AG04450 (cell line): ENCODE data around the gene KCNJ15. TPM values are rescaled to one million over a fixed set of nuclear protein-coding genes. Genes with fewer than 3 reads are reported as not detected.

ENCODE experiments used
- CTCF ChIA-PET: fragments of 300-600, 350-600 bp; formaldehyde crosslinking; extraction: SDS; loops from one replicate; lab custom pipeline; 2022; ENCODE audit warnings: antibody characterized with exemption, inconsistent platforms; lab: Charles Lee
- POLR2A ChIA-PET: fragments of 350-600 bp; formaldehyde crosslinking; extraction: SDS; loops from one replicate; lab custom pipeline; 2021; ENCODE audit warnings: antibody characterized with exemption, inconsistent platforms; lab: Yijun Ruan, JAX
- DNase-seq: peaks from one replicate; pipeline ENCODE4 v3.0.0-alpha.2; 2011; ENCODE audit warnings: low read depth, low spot score
- H3K27ac ChIP-seq: one replicate; pipeline ENCODE4 v1.5.1; 2012; ENCODE audit warnings: low read depth, low read length, control low read depth
- H3K27me3 ChIP-seq: one replicate; pipeline ENCODE4 v1.6.0; 2012; ENCODE audit warnings: low read length; ENCODE audit not compliant: control insufficient read depth, insufficient read depth
- H3K4me3 ChIP-seq: 2 replicates; pipeline ENCODE4 v1.5.1; 2011; ENCODE audit warnings: mild to moderate bottlenecking, low read depth, low read length, control low read depth
- H3K9me3 ChIP-seq: 2 replicates; pipeline ENCODE4 v1.5.1; 2012; ENCODE audit warnings: low read length; ENCODE audit not compliant: control insufficient read depth, insufficient read depth
- CTCF ChIP-seq: IDR thresholded peaks from 2 replicates; pipeline ENCODE4 v1.5.1; 2011; ENCODE audit warnings: low read depth, low read length, control low read depth, inconsistent platforms
- polyA plus RNA-seq: library from polyadenylated mRNA; depleted of rRNA; stranded (reverse); fragments of >200 nt; gene quantifications from 2 replicates; pipeline ENCODE4 v1.2.3, GENCODE V29; 2011

The KCNJ15 gene
- polyA plus RNA-seq, 1 experiment: 0.07 TPM

DNA sequence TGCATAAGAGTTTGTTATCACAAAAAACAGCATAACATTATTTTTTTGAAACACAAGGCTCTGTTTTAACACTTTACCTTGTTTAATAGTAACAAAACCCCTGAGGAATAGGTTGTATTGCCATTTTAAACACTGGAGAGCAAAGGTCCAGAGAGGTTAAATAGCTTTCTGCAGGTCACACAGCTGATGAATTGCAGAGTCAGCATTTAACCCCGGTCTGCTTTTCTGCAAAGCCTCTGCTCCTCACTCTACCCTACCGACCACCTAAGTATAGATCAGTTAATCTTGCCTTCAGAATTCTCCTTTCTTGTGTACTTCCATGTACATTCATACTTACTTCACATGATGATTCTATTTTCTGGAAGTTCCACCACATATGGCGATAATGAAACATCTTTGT is 42.0 kb downstream of the KCNJ15 start:
- ChIA-PET POLR2A (interaction anchor here (0.6 kb wide), 1 partner anchor 19 kb away, joined by 5 read pairs; no protein-coding TSS in a partner anchor), CTCF (interaction anchor here (1.0 kb wide), 1 partner anchor 9 kb away, joined by 3 read pairs; no protein-coding TSS in a partner anchor)
- Histone ChIP-seq H3K9me3 (no peaks in the 10 kb centered on the region), H3K27ac (no peak overlapping the region), H3K4me3 (no peak overlapping the region), H3K27me3 (no peaks in the 10 kb centered on the region)
- DNase-seq: no peak
- no peak for TF ChIP-seq CTCF

DNA sequence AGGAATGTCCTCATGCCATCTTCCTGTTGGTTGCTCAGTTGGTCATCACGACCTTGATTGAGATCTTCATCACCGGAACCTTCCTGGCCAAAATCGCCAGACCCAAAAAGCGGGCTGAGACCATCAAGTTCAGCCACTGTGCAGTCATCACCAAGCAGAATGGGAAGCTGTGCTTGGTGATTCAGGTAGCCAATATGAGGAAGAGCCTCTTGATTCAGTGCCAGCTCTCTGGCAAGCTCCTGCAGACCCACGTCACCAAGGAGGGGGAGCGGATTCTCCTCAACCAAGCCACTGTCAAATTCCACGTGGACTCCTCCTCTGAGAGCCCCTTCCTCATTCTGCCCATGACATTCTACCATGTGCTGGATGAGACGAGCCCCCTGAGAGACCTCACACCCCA is 42.9 kb downstream of the KCNJ15 start:
- ChIA-PET POLR2A (no interaction called here), CTCF (interaction anchor here (0.9 kb wide), 1 partner anchor 80 kb away, joined by 3 read pairs; no protein-coding TSS in a partner anchor)
- no peaks in the 10 kb centered on the region for H3K9me3 ChIP-seq
- no peak overlapping the region for H3K27ac ChIP-seq
- no peak for DNase-seq
- no peak overlapping the region for H3K4me3 ChIP-seq
- no peak for TF ChIP-seq CTCF
- H3K27me3 ChIP-seq: no peaks in the 10 kb centered on the region

DNA sequence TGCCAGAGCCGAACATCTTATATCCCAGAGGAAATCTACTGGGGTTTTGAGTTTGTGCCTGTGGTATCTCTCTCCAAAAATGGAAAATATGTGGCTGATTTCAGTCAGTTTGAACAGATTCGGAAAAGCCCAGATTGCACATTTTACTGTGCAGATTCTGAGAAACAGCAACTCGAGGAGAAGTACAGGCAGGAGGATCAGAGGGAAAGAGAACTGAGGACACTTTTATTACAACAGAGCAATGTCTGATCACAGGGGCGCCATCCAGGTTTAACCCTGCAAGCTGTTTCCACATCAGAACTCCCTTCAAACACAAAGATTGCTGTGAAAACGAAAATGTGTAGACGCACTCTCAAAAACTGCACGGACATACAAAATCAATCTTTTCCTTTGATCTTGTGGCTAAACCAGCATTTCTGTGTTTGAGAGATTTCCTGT is 43.4 kb downstream of the KCNJ15 start:
- Histone ChIP-seq H3K27ac (no peak overlapping the region), H3K9me3 (no peaks in the 10 kb centered on the region), H3K27me3 (no peaks in the 10 kb centered on the region), H3K4me3 (no peak overlapping the region)
- DNase-seq: no peak
- TF ChIP-seq CTCF: no peak
- CTCF ChIA-PET: interaction anchor here (0.9 kb wide), 1 partner anchor 81 kb away, joined by 3 read pairs; no protein-coding TSS in a partner anchor
- POLR2A ChIA-PET: no interaction called here

DNA sequence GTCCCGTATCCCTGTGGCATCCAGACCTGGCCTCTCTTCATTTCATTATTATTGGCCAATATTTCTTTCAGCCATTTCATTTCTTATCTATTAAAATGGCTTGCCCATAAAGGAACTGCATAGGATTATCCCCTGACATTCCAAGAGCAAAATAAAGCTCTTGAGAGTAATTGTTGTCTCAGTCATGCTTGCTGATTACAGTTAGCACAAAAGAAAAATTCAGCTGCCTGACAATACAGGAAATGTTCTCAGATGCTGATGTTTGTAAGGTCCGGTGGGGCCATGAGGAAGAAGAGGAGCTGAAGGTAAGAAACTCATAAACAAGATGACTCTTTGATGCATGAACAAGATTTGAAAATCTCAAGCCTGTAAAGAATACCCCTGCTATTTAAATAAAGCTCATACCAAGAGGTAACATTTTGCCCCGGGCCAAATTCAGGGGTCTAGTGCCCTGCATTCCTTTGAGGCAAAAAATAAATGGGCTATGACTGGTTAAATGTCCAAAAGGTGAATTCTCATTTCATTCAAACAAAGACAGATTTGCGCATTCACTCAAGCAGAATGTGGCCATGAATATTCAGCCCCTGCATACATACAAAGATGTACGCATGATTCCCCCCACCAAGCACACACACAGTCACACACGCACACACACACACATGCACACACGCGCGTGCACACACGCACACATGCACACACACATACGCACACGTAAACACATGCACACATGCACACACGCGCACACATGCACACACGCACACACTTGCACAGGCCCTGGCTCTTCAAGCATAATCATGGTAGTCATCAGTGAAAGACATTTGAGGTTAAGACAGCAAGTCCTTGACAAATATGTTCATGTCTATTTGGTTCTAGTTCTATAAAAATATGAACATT is 44.8 kb downstream of the KCNJ15 start:
- DNase-seq: no peak
- no peak overlapping the region for H3K27ac ChIP-seq
- TF ChIP-seq CTCF: no peak
- ChIA-PET CTCF (interaction anchor here (0.9 to 1.3 kb wide), 2 partner anchors 51 to 65 kb away, joined by 4 read pairs; no protein-coding TSS in a partner anchor), POLR2A (no interaction called here)
- H3K4me3 ChIP-seq: no peak overlapping the region
- H3K9me3 ChIP-seq: no peaks in the 10 kb centered on the region
- H3K27me3 ChIP-seq: no peaks in the 10 kb centered on the region

DNA sequence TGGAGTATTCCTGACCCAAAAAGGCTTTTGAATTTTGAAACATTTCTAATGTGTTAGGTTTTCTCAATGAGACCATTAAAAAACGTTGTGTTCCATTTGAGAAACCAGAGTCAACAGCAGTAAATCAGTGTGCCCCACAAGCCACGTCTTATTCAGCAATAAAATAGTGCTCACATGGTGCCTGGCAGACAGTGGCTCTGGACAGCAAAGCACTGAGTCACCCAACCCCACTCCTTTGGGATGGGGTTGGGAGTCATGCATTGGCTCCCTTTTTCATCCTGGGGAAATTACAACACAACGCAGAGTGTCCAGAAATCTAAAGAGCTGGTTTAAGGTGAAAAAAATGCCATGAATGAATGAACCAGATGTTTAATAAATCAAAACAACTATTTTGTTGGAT is 46.5 kb downstream of the KCNJ15 start:
- no peak for DNase-seq
- H3K4me3 ChIP-seq: no peak overlapping the region
- no peaks in the 10 kb centered on the region for H3K27me3 ChIP-seq
- POLR2A ChIA-PET: no interaction called here
- CTCF ChIA-PET: no interaction called here
- H3K9me3 ChIP-seq: no peaks in the 10 kb centered on the region
- no peak overlapping the region for H3K27ac ChIP-seq
- no peak for TF ChIP-seq CTCF
